A673 (cell line): ENCODE data around the gene EPHA10. TPM values are rescaled to one million over a fixed set of nuclear protein-coding genes. Genes with fewer than 3 reads are reported as not detected.

Experiments used
- BruUV-seq: library from RNA; stranded (reverse); fragments of 400-500 nt; replicated peaks from 2 replicates; lab custom pipeline; 2021; lab: Mats Ljungman, UMichigan
- CTCF ChIA-PET: fragments of 300-600 bp; sonication (Branson Sonifier 250); formaldehyde crosslinking; loops from one replicate; lab custom pipeline; 2022; ENCODE audit warnings: antibody characterized with exemption; lab: Charles Lee
- POLR2A ChIA-PET: fragments of 300-600 bp; sonication (Branson Sonifier 250); formaldehyde crosslinking; loops from one replicate; lab custom pipeline; 2022; ENCODE audit warnings: antibody characterized with exemption; ENCODE audit not compliant: low non-redundant PET; lab: Charles Lee
- DNase-seq: peaks from one replicate; pipeline ENCODE4 v3.0.0-alpha.2; 2015; ENCODE audit warnings: low spot score
- H3K27ac ChIP-seq: fragments of 200-600 bp; sonication (generic); 2 replicates; pipeline ENCODE4 v1.5.1; 2016; ENCODE audit warnings: mixed run types, low read depth, mild to moderate bottlenecking, mixed read lengths, antibody characterized with exemption, low read length; ENCODE audit not compliant: poor library complexity, severe bottlenecking
- H3K27me3 ChIP-seq: fragments of 200-600 bp; sonication (generic); replicated peaks from 2 replicates; pipeline ENCODE4 v1.6.1; 2017; ENCODE audit warnings: mixed run types, low read depth, mild to moderate bottlenecking, mixed read lengths, antibody characterized with exemption, low read length; ENCODE audit not compliant: insufficient read depth, poor library complexity
- H3K36me3 ChIP-seq: fragments of 200-600 bp; sonication (generic); 2 replicates; pipeline ENCODE4 v1.6.1; 2016; ENCODE audit warnings: mixed run types, mild to moderate bottlenecking, mixed read lengths, antibody characterized with exemption, low read length; ENCODE audit not compliant: insufficient read depth, poor library complexity, severe bottlenecking
- H3K4me1 ChIP-seq: fragments of 200-600 bp; sonication (generic); 2 replicates; pipeline ENCODE4 v1.6.1; 2017; ENCODE audit warnings: mixed run types, mild to moderate bottlenecking, mixed read lengths, antibody characterized with exemption, low read length; ENCODE audit not compliant: insufficient read depth, poor library complexity, severe bottlenecking
- H3K4me3 ChIP-seq: fragments of 200-600 bp; sonication (generic); 2 replicates; pipeline ENCODE4 v1.5.1; 2016; ENCODE audit warnings: low read depth, mixed run types, mild to moderate bottlenecking, mixed read lengths, low read length; ENCODE audit not compliant: poor library complexity, severe bottlenecking
- H3K9me3 ChIP-seq: fragments of 200-600 bp; sonication (generic); 2 replicates; pipeline ENCODE4 v1.6.1; 2016; ENCODE audit warnings: mixed run types, low read depth, mild to moderate bottlenecking, mixed read lengths, antibody characterized with exemption, low read length; ENCODE audit not compliant: poor library complexity, severe bottlenecking
- EZH2 ChIP-seq: fragments of 200-600 bp; sonication (generic); IDR thresholded peaks from 2 replicates; pipeline ENCODE4 v1.6.1; 2017; ENCODE audit warnings: borderline replicate concordance, low read depth, mild to moderate bottlenecking, mixed read lengths, antibody characterized with exemption, low read length; ENCODE audit not compliant: poor library complexity, severe bottlenecking
- intact Hi-C: fragments of 100-400 bp; cut with micrococcal nuclease; formaldehyde crosslinking; loops from one replicate; pipeline ENCODE4 v1.10.0; 2022; ENCODE audit not compliant: unreplicated experiment
- total RNA-seq: library from RNA; stranded (reverse); gene quantifications from 2 replicates; pipeline ENCODE4 v1.2.3, GENCODE V29; 2021
- TF ChIP-seq, protein P1 (sequence below): fragments of 300-800, 200-600 bp; sonication (generic); conservative IDR thresholded peaks from 2 replicates; pipeline ENCODE4 v1.5.1; 2017; ENCODE audit warnings: low read depth, mild to moderate bottlenecking, antibody characterized with exemption, low read length, moderate library complexity, mixed read lengths

EPHA10 gene
- total RNA-seq, 1 experiment from 2014 or later: not detected

DNA sequence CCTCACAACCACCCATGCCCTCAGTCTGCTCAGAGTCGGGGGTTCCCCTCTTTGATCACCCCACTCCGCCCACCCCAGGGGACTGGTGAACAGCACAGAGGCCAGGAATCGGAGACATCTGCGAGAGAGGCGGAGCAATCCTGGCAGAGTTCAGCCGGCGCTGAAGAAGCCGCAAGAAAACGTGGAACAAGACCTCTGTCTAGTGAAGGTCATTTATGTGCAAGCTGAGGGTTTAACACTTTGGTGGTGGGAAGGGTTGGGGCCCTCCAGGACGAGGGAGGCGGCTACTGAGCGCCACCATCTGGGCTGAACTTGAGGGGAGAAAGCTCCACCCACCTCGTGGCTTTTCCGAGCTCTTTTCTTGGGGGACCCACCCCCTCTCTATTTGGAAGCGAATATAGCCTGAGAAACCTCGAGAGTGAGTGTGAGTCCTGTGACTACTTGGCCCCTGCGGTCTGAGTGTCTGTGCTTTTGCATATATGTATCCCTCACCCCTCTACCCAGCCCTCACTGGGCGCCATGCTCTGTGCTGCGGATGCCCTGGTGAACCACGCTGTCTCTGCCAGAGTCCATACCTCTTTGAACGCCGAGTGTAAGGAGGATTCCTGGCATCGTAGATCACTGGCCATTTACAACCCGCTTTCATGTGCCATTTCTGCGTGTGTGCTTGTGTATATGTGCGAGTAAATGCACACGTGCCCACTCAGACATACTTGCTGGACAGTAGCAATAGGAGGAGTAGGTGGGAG lies 1.2 kb upstream of the EPHA10 start:
- ChIA-PET POLR2A (no interaction called here), CTCF (interaction anchor here (0.6 kb wide), 1 partner anchor 19 kb away, joined by 6 read pairs; no protein-coding TSS in a partner anchor)
- Histone ChIP-seq H3K27ac (no peak overlapping the region), H3K4me1 (no peaks in the 10 kb centered on the region), H3K36me3 (no peaks in the 10 kb centered on the region), H3K4me3 (no peak overlapping the region), H3K9me3 (no peaks in the 10 kb centered on the region), H3K27me3 (peaks cover 89% of the 10 kb centered on the region)
- intact Hi-C loops: no loop called here
- no peak for DNase-seq
- TF ChIP-seq EZH2: peak; percentile 62
- TF ChIP-seq, protein P1, sequence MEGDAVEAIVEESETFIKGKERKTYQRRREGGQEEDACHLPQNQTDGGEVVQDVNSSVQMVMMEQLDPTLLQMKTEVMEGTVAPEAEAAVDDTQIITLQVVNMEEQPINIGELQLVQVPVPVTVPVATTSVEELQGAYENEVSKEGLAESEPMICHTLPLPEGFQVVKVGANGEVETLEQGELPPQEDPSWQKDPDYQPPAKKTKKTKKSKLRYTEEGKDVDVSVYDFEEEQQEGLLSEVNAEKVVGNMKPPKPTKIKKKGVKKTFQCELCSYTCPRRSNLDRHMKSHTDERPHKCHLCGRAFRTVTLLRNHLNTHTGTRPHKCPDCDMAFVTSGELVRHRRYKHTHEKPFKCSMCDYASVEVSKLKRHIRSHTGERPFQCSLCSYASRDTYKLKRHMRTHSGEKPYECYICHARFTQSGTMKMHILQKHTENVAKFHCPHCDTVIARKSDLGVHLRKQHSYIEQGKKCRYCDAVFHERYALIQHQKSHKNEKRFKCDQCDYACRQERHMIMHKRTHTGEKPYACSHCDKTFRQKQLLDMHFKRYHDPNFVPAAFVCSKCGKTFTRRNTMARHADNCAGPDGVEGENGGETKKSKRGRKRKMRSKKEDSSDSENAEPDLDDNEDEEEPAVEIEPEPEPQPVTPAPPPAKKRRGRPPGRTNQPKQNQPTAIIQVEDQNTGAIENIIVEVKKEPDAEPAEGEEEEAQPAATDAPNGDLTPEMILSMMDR: 0 out of 2 replicates have a peak, but pooled peaks have one; percentile 28
- BruUV-seq: no TSS peak

DNA sequence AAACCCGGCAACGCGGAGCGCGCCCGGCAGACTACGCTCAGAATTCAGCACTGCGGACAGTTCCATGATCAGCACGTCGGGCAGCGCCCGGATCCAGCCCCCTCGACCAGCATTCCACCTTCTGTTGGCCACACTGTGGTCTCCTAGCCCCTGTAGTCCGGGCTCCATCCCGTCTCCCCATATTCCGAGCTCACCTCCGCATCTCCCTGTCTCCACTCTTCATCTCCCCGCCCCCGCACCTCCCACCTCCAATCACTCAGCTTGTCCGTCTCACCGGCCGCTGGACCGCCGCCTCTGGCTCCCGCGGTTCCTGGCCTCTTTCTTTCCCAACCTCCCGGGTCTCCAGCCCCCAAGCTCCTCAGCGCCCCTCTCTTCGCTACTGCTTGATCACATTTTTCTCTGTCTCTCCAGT lies 500 bp downstream of the EPHA10 start:
- DNase-seq: peak; percentile 63
- H3K4me3 ChIP-seq: no peak overlapping the region
- intact Hi-C loops: no loop called here
- no TSS peak for BruUV-seq
- no peaks in the 10 kb centered on the region for H3K9me3 ChIP-seq
- no peaks in the 10 kb centered on the region for H3K4me1 ChIP-seq
- no peak overlapping the region for H3K27ac ChIP-seq
- H3K27me3 ChIP-seq: peaks cover 85% of the 10 kb centered on the region
- CTCF ChIA-PET: no interaction called here
- TF ChIP-seq, protein P1: no peak
- TF ChIP-seq EZH2: no peak
- H3K36me3 ChIP-seq: no peaks in the 10 kb centered on the region
- POLR2A ChIA-PET: no interaction called here

DNA sequence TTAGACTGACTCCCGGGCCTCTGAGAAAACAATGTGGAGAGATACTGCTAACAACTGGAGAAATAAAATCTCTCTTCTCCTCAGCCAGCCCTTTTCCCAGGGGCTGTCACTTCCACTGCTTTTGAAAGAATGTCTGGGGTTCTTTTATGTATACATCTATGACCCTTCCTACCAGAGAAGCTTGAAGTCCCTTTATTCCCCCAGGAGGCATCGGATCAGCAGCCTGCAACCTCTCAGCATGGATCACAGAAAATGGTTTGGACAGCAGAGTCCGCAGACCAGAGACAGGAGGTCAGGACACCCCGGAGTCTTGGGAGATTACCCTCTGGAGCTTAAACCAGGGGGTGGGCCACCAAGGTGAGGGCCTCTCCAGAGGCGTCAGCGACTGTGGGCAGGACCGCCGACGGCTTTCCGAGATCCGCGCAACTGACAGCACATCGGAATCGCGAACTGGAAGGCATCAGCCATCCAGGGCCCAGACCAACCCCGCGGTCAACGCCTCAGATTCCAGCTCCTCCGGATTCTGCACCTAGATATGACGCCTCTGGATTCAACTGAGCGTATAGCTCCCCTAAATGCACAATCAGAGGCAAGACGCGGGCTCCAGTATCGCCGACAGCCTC lies 1.0 kb downstream of the EPHA10 start:
- BruUV-seq: no TSS peak

More for the DNA sequence above, 1.0 kb downstream of the EPHA10 start:
- intact Hi-C loops: no loop called here
- TF ChIP-seq EZH2: no peak
- TF ChIP-seq, protein P1: no peak
- Histone ChIP-seq H3K27me3 (peaks cover 85% of the 10 kb centered on the region), H3K27ac (no peak overlapping the region), H3K4me1 (no peaks in the 10 kb centered on the region), H3K36me3 (no peaks in the 10 kb centered on the region), H3K4me3 (no peak overlapping the region), H3K9me3 (no peaks in the 10 kb centered on the region)
- DNase-seq: no peak
- ChIA-PET CTCF (no interaction called here), POLR2A (no interaction called here)
